HG03521 (cell line): ENCODE measurements around the gene PSEN2.

ENCODE experiments used
- ATAC-seq: cut with Tn5 transposase; IDR thresholded peaks from one replicate; pipeline ENCODE4 v1.9.1; 2021; ENCODE audit warnings: mild to moderate bottlenecking, moderate library complexity; ENCODE audit not compliant: unreplicated experiment

The PSEN2 gene

DNA sequence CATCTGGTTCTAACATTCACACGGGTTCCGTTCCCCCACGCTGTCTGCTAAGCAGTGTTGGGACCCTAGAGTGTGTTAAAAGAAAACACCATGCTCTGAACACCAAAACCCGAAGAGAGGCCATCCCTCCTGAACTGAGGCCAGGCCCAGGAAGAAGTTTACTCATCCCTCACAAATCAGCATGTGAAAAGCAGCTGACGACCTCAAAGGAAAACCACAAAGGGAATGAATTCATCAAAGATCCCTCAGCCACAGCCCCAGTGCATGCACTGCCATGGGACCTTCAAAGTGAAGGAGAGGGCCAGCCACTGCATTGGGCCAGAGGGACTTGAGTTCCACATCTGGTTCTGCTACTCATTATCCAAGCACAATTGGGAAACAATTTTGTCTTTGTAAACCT is 7.0 kb upstream of the PSEN2 start:
- no peak for ATAC-seq

DNA sequence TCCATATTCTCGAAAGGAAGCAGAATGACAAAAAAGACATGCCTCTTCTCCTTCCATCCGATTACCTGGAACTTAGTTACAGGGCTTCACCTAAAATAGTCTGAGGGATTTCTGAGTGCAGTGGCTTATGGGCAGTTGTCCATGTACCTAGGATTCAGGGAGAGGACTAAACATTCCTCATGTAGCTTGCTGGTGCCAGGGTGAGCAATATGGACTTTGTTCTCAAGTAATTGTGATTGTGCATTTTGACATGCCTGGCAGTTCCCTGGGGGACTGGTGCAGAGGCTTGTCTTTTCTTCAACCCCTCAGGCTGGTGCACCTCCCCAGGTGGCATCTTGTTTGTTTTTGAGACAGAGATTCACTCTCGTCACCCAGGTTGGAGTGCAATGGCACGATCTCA is 6.1 kb upstream of the PSEN2 start:
- ATAC-seq, result no peak

DNA sequence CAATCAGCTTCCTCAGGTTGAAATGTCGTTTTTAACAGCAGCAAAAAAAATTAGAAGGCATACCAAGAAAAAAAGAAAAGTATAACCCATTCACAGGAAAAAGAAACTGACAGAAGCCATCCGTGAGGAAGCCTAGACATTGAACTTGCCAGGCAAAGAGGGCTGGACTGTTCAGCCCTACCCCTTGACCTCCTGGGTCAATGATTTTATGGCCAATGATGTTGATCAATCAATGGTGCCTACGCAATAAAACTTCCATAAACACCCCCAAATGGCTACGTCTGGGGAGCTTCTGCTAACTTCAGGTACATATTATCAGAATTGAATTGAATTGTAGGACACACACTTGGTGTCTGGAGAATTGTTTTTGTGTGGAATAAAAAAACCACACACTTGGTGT is 4.8 kb upstream of the PSEN2 start:
- ATAC-seq, result no peak

DNA sequence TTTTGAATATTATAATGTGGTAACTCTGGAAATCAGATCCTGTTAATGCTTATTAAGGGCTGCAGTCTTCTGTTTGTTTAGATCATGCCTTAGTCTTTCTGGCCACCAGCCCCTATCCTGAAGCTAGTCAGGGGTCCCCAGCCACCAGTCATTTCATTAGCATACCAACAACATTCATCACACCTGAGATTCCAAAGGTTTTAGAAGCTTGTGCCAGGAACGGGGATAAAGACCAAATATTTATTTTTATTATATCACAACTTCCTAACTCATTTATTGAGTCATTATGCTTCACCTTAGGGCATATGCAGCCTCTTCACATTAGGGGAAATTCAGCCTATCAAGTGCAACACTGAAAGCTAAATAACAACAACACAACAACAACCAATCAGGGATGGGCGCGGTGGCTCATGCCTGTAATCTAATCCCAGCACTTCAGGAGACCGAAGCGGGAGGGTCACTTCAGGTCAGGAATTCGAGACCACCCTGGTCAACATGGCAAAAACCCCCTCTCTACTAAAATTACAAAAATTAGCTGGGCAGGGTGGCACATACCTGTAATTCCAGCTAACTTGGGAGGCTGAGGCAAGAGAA is 2.9 kb upstream of the PSEN2 start:
- ATAC-seq, result no peak

DNA sequence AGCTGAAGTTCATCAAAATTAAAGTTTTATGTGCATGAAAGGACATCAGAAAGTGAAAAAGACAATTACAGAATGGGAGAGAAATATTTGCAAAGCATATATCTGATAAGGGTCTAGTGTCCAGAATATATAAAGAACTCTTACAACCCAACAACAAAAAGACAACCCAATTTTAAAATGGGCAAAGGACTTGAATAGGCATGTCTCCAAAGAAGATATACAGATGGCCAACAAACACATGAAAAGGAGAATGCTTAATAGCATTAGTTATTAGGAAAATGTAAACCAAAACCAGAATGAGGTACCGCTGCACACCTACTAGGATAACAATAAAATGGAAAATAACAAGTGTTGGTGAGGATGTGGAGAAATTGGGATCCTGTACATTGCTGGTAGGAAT is 1.7 kb upstream of the PSEN2 start:
- ATAC-seq, result no peak

DNA sequence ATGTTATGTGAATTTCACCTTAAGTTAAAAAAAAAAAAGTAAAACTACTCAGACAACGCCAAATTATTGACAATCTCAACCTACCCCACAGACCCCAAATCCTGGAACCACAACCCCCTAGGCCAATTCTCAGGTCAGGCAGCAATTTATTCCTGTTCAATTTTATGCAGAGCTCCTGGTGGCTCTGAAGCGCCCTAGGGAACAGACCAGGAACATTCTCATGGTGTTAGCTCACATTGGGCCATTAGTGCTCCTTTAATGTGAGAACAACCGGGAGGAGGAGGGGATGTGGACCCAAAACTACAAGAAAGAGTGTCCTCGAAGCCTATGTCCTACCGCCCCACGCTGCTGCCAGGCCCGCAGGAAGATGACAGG is 403 bp upstream of the PSEN2 start:
- ATAC-seq, result no peak

DNA sequence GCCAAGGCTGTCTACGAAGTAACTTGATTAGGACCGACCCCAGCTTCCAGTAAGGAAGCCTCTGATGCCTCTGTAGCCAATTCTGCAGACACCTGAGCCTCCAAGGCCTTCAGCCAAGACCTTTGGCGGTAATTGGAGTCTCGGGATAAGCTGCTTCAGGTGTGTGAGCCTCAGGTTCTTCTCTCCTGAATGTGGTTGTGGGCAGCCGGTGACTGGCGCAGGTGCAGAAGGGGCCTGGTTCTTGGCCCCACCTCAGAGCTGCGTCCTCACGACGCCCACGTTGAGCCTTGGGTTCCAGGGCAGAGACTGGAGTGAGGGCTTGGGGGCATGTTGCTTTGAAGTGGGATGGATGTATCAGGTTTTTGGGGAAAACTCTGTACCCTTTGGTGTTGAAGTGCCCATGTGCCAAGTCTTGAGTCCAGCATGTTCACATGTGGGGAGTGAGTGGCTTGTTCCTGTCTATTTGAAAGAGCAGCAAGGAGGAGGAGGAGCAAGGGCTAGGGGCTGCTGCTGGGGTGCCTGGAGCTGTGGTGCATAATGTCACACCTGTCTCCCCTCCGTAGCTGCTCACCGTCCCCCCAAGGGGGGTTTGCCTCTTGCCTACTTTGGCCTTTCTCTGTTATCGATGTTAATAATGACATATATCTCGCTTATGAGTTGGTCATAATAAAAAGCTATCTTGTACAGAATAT is 1.4 kb downstream of the PSEN2 start:
- no peak for ATAC-seq

DNA sequence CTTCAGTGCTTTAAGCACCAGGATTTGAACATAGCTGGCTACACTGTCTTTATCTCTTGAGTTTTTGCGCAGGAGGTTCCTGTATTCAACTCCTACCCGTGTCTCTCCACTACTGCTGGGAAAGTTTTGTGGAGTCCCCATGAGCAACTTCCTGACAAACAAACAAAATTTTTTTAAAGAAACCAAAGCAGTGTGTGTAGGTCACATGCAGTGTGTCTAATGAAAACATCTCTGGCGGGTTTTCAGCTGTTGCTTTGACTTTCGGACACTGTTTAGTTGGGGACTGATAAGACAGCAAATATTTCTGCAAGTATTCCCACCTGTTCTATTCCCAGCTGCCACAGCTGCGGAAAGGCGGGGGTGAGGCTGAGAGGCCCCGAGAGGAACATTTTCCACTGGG is 2.0 kb downstream of the PSEN2 start:
- no peak for ATAC-seq

DNA sequence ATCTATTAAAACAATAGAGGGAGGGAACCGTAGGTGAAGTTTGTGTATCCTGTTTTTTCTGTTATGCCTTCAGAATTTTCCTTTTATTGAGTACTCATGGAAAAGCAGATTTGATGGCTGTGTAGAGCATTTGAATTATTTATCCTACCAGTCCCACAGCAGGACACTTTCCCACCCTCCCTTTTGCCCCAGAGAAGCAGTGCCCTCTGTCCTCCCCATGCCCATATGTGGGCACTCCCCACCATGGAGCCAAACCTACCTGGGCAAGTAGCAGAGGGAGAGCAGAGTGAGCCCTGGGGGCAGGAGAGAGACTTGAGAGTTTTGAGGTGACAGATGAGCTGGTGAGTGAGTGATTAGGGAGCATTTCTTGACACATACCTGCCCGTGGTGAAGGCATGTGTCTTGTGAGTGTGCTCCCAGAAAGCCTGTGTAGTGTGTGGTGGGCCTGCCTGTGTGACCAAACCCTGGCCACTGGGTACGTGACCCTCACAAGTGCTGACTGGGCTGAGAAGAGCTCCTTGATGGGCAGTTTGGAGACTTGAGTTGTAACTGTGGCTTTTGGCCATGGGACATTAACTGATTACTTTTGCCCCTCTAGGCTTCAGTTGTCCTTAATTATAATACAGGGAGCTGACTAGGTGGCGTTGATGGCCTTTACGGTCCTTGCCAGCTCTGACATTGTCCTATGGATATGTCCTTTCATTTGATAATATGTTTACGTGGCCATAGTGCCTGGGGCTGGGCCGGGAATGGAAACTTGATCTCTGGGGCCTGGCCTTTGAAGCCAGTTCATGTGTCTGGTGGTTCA is 3.6 kb downstream of the PSEN2 start:
- no peak for ATAC-seq

DNA sequence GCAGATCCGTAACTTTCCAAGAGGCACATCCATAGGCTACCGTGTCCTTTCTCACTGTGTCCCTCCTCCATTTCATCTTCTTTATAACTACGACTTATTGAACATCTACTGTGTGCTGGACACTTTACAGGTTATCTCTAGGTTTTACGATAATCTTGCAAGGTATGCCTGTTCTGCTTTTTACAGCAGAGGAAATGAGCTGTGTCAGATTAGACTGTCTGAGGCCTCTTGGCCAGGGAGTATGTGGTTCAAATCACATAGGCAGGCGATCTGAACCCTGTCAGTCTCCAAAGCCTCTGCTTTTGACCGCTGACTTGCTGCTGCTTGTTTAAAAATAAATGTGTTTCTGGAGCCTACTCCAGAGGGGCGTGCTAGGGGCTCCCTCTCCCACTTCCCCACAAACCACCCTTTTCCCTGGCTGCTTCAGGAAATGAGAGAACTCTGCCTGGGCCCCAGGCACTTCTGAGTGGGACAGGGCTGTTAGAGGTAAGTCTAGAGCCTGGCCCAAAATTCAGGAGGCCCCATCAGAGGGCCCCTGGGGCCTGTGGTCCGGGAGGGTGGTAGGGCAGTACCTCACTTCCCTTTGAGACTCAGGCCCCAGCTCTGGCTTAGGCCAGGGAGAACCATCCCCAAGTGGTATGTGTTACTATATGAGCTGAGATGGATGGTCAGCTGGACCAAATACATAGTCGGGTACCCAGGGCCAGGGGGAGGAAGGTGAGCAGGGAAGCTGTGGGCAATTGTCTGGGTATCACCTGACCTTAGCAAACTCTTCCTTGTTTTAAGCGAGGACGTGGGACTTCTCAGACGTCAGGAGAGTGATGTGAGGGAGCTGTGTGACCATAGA is 4.4 kb downstream of the PSEN2 start:
- no peak for ATAC-seq

DNA sequence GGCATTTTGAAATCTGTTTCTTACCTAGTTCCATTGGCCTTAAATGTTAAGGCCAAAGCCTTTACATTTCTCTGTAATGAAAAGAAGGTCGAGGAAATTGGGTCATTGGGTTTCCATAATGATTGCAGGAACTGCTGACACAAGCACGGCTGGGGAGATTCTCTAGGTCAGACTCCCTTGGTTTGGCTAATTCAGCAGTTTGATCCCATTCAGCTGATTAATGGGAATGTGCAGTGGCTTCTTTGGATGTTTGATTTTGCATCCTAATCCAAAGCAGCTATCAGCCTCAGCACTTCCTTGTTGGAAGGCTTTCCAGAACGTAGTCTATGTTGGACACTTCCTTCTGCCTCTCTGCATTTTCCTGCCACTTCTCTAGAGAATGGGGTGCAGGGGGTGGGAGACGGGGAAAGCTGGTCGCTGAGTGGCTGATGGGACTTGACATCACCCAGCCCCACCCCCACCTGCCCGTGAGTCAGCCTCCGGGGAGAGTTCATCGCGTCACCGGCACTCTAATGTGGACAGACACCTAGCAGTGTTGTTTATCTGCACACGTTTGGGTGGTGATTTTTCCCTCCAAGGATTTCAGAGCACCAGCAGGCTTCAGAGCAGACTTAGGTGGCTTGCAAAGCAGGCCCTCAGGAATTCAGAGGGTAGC is 5.4 kb downstream of the PSEN2 start:
- no peak for ATAC-seq

DNA sequence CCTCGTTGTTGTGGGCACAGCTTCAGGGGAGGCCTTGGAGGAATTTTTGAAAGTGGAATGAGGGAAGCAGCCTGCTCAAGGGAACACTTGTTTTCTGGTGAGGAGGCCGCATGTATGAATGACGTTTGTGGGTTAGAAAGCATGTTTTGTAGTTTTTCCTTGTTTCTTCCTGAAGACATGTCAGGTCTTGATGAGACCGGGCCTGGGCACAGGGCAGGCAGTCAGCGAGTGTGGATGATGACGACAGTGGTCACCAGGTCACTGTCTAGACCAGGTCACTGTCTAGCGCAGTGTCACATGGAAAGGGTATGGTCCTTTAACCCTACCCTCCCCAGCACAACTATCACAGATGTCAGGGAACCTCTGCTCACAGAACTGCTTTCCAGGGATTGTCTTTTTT is 7.3 kb downstream of the PSEN2 start:
- ATAC-seq, result no peak

DNA sequence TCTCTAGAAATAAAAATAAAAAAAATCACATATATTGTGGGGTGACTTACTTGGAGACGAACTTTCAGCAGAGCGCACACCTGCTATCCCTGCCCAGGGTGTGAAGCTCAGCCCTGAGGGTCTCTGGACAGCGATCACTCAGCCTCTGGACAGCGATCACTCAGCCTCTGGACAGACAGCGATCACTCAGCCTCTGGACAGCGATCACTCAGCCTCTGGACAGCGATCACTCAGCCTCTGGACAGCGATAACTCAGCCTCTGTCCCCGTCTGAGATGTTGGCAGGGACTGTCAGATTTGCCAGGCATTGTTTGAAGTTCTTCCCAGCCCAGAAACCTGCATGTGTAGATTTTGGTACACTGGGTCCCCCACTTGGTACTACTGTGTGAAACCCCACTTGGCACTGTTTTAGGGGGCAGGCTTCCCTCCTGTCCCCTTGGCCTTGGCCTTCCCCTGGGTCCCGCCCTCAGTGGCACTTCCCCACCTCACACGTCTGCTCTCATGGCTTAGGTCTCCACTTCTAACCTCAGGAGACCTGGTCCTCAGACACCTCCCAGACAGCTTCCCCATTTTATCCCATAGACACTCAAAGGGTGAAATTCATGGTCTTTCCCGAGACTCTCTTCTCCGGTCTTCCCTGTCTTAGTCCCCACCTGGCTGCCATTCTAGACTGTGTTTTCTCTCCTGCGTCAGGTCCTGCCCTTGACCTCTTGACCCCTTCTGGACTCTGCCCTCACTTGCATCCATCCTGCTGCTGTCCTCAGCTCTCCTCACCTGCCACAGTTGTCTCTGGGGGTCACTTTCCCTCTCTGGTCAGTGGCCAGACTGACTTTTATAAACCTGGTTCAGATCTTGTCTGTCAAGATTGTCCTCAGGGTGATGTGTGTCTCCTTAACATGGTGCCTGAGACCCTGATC is 10.2 kb downstream of the PSEN2 start:
- ATAC-seq, result no peak

DNA sequence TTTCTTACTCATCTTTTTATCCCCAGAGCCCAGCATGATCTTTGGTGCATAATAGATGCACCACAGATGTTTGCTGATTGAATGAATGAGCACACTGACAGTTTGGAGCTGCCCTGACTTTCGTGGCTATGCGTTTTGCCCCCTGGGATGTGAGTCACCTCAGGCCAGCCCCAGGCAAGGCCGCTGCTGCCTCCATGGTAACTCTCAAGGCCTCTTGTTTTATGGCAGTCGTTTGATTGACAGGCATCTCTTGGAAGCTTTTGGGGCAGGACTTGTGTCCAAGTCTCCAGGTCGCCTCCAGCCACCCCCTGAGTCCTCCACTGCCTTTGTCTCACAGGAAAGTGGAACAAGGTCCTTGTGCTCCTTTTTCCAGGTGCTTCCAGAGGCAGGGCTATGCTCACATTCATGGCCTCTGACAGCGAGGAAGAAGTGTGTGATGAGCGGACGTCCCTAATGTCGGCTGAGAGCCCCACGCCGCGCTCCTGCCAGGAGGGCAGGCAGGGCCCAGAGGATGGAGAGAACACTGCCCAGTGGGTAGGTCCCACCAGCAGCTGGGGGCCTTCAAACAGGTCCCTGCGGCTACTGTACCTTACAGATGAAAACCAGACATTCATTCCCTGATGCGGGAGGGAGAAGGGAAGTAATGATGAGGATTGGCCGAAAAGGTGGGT is 11.2 kb downstream of the PSEN2 start:
- ATAC-seq, result no peak

DNA sequence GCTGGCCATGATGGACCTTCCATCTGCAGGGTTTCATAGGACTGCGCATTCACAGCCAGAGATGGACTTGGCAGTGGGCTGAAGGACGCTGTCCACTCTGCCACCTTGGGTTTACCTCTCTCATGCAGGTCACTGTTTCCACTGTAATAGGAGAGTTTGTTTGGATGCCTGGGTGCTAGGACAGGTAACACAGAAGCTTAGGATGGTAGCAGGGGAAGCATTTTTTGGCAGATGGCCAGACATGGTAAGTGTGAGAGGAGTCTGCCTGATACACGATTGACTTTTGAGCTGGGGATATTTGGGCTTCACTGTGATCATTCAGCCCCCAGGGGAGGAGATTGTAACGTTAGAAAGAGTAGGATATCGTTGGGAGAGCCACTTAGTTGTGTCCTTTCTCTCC is 11.8 kb downstream of the PSEN2 start:
- ATAC-seq, result no peak

DNA sequence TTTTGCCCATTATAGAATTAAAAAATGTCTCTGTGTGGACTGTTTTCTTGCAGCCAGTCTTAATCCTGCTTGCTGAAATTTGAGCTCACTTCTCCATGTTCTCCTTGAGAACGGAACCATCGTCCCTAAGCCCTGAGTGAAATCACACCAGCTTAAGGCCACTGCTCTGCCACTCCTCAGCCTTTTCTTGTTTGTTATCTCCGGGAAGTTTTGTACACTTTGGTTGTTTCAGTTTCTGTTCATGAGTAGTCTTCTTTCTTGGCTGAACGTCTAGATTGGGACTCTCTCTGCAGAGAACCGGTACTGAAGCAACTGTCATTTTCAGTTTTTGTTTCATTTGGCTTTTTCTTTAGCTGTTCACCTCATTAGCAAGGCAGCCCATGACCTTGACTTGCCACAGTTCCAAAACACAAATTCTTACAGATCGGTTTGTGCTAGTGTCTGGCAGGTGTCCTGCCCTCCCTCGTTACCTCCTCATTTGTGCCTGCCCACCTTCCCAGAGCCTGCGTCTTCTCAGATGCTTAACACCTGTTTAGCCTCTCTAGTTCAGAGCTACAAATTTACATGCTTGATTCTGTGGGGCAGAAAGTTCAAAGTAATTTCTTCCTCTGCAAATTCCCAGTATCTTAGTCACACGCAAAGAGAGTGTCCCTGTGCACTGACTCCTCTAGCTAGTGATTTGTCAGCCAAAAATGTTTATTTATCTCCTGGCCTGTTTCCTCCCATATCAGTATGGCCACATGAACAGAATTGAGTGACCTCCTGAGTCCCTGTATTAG is 12.4 kb downstream of the PSEN2 start:
- peak; percentile 93 for ATAC-seq

DNA sequence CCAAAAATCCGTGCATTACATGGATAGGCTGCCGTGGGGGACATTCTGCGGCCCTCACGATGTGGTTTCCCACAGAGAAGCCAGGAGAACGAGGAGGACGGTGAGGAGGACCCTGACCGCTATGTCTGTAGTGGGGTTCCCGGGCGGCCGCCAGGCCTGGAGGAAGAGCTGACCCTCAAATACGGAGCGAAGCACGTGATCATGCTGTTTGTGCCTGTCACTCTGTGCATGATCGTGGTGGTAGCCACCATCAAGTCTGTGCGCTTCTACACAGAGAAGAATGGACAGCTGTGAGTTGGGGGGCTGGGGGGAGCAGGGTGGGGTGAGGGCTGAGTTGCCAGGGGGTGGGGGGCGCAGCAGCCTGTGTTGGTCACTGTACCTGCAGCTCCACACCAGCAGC is 13.2 kb downstream of the PSEN2 start:
- ATAC-seq, result no peak

DNA sequence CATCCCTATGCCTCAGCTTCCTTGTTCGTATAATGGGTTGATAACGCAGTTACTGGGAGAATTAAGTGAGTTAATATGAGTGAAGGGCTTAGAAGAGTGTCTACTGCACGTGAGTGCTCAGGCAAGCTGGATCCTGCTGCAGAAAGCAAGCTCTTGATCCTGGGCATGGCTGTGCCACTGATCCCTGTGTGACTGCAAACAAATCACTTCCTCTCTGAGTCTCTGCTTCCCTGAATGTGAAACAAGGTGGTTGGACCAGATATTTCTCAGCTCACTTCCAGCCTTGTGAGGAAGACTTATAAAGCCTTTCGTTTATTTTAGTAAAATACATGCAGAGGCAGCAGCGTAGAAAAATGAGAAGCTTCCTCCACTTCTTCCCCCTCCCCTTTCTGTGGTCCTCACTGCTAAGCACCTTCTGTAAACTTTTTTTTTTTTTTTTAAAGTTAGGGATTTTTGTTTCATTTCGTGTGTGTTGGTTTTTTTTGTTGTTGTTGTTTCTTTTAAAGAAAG is 13.8 kb downstream of the PSEN2 start:
- ATAC-seq, result no peak
